Activated naive CD4-positive, alpha-beta T cell treated with Interleukin-2 at 50 U/mL for 16 hours (primary cell): ENCODE data around the gene TFAP2E.

Source experiments
- DNase-seq: peaks from one replicate; pipeline ENCODE4 v3.0.0-alpha.2; 2020

TFAP2E gene

DNA sequence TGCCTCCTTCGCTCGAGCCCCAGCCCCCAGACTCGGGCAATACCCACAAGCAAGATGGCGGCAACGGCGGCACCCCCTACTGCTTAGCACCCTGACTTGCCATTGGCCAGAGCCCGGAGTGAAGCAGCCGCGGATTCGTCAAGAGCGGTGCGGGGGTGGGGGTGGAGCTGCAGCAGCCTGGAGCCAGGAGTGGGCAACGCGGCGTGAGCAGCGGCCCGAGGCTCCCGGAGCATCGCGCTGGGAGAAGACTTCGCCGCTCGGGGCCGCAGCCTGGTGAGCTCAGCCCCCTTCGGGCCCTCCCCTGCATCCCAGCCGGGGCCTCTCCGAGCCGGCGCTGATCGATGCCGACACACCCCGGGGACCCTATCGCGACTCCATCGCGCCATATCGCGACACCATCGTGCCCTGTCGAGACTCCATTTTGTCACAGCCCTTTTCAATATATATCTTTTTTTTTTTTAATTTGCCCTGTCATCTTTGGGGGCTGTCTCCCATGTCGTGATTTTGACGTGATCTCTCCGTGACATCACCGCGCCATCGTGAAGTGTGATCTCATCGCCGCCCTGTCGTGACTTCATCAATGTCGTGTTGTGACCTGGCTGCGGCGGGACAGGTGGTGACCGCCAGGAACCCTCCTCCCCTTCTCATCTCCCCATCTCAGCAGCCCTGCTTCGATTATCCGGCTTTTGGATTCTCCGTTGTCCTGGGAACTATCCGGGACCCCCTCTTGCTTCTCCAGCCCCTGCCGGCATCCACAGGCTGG lies 15.3 kb upstream of the TFAP2E start, which contains the start of gene NCDN:
Gene NCDN, plus strand, starts transcription at position 189 of the 763 bp plus-strand sequence. Its CDS starts 392 bp downstream, at position 581.
- DNase-seq, result peak; percentile 97

DNA sequence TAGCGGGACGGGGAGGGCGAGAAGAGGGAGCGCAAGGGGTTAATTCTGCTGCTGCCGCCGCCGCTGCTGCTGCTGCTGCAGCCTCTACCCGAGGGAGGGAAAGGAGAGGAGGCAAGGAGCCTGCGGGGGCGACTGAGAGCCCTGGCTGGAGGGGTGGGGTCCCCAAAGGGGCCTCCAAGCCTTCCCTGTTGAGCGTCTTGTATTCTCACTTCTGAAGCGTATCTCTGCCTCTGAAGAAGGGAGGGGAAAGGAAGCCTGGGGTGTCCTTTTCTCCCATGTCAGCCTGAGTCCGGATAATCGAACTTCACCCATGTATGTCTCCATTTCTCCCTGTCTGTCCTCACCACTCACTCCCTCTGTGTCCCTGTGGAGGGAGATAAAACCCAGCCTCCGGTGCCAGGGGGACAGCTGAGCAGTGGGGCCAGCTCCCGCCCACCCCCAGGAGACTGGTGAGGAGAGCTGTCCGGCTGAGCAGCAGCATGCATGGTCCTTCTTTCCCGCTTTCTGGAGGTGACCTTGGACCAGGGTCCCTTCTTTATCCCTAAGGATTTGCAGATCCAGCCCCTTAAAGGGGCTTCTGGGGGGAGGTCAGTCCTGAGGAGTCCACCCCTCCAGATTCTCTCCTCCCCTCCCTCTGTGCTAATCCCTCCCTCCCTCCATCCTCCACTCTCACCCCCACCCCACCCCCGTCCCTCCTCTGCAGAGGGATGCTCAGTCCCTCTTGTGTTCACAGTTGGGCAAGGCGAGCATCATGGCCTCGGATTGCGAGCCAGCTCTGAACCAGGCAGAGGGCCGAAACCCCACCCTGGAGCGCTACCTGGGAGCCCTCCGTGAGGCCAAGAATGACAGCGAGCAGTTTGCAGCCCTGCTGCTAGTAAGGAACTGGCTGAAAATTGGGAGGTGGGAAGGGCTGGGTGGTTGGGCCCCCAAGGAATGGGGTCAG lies 14.5 kb upstream of the TFAP2E start:
- peak; percentile 35 for DNase-seq

DNA sequence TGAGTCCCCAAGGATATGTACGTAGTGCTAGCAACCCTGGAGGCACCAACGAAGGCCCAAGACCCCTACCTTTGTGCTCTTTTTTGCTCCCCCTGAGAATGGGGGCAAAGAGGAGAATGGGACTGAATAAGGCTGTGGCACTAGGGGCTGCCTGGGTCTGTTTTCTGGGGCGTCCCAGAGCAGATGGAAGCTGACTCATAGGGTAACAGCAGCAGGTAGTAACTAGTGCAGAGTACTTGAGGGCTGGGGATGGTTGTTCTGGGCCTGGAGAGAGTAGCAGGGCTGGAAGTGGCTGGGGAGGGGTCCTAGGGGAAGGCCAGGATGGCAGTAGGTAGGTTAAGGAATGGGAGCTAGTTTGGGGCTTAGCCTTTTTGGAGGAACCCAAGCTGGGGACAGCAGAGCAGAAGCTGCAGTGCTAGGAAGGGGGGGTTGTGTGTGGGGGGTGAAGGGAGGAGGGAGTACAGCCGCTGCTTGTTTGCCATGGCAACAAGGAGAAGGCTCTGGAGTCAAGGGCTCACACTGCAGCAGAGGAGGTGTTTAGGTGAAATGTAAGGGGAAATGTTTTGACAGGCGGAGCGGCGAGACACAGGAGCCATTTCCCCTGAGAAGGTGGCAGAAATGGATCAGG lies 13.7 kb upstream of the TFAP2E start:
- no peak for DNase-seq

DNA sequence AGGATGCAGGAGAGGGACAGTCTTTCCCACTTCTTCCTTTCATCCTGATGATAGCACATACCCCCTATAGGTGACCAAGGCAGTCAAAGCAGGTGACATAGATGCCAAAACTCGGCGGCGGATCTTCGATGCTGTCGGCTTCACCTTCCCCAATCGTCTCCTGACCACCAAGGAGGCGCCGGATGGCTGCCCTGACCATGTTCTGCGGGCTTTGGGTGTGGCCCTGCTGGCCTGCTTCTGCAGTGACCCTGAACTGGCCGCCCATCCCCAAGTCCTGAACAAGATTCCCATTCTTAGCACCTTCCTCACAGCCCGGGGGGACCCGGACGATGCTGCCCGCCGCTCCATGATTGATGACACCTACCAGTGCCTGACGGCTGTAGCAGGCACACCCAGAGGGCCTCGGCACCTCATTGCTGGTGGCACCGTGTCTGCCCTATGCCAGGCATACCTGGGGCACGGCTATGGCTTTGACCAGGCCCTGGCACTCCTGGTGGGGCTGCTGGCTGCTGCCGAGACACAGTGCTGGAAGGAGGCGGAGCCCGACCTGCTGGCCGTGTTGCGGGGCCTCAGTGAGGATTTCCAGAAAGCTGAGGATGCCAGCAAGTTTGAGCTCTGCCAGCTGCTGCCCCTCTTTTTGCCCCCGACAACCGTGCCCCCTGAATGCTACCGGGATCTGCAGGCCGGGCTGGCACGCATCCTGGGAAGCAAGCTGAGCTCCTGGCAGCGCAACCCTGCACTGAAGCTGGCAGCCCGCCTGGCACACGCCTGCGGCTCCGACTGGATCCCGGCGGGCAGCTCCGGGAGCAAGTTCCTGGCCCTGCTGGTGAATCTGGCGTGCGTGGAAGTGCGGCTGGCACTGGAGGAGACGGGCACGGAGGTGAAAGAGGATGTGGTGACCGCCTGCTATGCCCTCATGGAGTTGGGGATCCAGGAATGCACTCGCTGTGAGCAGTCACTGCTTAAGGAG lies 12.6 kb upstream of the TFAP2E start:
- DNase-seq, result no peak

DNA sequence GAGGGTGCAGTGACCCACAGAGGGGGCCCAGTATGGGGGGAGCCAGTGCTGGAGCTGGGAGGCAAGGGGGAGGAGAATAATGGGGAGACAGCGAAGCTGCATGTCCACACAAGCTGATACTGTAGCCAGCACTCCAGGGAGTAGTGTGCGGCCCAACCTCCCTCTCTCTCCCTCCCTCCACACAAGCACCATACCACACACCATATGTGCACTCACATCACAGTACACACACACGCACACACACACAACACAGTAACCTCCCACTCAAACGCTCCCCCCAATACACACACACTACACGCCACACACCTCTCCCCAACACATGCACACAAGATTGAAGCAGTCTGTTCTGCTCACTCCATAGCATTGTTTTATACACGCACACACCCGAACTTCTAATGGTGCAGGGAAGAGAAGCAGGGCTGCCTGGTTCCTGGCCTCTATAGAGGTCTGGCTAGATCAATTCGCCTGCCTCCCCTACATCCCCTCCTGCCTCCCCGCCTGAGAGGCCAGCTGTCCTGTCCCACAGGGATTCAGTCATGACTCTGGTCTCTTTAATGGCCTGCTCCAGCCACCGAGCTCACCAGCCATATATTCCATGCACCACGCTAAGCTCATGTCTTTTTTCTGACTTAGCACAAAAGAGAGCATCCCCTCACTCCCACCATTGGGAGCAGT lies 11.7 kb upstream of the TFAP2E start:
- no peak for DNase-seq

DNA sequence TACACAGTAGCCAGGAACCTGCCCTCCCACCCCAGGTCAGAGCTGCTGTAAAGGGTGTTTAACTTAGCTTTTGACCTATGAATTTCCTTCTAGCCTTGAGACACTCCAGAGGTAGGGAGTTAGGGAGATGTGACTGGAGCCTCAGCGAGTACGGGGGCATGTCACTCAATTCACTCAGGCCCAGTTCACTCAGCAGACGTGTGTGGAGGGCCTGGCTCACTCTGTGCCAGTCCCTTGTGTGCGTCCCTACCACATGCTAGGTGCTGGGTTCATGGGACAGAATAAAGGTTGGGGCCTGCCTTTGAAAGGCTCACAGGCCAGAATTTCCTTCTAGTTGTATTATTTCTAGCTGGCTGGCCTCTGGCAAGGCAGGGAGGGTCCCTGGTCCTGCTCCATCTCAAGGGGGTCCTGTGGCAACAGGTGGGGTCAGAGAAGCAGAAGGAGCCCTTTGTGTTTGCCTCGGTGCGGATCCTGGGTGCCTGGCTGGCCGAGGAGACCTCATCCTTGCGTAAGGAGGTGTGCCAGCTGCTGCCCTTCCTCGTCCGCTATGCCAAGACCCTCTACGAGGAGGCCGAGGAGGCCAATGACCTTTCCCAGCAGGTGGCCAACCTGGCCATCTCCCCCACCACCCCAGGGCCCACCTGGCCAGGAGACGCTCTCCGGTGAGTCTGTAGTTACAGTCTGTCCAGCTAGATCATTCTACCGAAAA lies 11.0 kb upstream of the TFAP2E start:
- DNase-seq, result no peak

DNA sequence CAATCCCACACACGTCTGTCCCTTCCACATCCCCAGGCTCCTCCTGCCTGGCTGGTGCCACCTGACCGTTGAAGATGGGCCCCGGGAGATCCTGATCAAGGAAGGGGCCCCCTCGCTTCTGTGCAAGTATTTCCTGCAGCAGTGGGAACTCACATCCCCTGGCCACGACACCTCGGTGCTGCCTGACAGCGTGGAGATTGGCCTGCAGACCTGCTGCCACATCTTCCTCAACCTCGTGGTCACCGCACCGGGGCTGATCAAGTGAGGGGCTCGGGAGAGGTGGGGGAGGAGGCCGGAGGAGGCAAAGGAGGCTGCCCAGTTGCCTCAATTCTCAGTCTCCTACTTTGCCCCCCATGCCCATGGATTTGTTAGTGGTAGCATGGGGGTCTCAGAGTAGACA lies 9.9 kb upstream of the TFAP2E start:
- DNase-seq, result no peak

DNA sequence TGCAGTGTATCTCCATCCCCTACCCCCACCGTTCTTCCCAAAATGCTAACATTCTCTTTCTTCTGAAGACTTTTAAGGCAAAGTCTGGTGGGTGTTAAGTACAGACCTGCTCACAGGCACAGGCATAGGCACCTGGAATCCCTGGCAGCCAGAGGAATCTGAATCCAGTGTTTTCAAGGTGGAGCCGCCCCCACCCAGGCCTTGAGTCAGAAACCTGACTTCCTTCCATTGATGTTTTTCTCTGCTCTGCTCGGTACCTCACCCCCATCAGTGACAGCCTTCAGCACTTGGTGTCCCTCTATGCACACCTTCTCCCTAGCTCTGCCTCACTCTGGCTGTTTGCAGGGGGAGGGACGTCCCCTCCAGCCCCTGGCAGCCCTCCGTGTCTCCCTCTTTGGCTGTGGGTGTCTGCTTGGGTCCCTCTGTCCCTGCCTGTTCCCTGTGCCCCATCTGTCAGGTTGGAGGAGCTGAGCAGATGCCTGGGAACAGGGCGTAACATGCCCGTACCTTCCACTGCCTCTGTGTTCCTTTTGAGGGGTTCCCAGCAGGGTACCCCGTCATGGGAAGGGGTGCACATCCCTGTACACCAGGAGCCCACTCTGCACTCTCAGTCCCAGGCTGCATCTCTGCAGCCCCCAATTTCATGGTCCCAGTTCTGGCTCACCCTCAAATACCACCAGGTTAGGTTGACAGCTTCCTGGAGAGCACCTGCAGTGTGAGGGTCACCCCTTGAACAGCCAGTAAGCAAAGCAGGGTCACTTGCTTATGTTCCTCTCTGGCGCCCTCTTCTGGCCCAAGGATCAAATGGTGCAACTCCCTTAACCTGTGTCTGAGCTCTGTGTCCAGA lies 8.9 kb upstream of the TFAP2E start:
- DNase-seq, result peak; percentile 81

DNA sequence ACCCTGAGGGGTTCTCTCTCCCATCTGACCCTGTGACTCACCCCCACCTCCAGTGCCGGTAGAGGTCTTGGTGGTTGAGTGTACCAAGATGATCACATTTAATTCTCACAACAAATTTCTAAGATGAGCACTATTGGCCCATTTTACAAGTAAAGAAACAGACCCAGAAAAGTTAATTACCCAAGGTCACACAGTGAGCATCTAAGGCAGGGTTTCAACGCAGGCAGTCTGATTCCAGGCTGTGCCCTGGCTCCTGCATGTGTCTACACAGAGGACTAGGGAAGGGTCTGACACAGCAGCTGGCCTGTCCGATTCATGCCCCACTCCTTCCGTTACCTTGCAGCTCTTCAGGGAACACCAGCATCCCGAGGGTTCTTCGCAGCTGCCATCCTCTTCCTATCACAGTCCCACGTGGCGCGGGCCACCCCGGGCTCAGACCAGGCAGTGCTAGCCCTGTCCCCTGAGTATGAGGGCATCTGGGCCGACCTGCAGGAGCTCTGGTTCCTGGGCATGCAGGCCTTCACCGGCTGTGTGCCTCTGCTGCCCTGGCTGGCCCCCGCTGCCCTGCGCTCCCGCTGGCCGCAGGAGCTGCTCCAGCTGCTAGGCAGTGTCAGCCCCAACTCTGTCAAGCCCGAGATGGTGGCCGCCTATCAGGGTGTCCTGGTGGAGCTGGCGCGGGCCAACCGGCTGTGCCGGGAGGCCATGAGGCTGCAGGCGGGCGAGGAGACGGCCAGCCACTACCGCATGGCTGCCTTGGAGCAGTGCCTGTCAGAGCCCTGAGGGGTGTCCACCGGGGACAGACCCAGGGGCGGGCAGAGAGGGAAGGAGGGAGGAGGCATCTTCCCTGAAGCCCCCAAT lies 8.0 kb upstream of the TFAP2E start:
- no peak for DNase-seq

DNA sequence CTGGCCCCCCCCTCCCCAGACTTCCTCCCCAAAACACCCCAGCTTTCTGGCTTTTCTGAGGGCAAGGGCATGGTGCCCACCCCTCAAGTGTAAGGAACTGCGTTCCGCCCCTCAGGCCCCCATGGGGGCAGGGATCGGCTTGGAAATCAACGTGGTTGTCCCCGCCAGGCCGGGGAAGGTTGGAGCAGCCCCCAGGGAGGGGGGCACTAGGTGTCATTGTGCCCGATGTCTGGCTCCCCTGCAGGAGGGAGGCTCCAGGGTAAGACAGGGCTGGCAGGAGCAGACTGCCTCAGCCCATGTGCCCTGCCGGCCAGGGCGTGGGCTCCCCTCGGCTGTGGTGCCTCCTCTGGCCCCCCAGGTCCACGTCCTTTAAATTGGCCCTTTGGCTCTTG lies 7.4 kb upstream of the TFAP2E start:
- DNase-seq, result no peak

DNA sequence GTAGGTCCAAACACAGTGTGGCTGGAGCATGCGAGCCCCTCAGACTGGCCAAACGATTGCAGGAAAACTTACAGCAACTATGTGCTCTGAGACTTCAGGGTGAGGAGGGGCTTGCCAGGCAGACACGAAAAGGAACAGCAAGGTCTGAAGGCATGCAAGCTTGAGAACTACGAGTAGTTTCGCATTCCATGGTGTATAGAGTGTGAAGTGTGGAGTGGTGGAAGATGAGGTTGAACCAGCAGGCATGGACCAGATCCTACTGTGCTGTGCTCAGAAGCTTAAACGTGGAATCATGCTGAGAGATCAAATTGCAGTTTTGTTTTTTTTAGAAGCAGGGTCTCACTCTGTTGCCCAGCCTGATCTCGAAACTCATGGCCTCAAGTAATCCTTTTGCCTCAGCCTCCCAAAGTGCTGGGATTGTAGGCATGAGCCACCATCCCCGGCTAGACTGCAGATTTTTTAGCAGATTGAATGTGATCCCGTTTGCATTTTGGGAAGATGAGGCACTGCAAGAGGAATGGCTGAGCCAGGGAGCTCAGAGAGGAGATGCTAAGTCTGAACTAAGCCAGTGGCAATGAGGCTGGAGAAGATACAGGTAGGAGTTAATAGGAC lies 5.1 kb upstream of the TFAP2E start:
- no peak for DNase-seq

DNA sequence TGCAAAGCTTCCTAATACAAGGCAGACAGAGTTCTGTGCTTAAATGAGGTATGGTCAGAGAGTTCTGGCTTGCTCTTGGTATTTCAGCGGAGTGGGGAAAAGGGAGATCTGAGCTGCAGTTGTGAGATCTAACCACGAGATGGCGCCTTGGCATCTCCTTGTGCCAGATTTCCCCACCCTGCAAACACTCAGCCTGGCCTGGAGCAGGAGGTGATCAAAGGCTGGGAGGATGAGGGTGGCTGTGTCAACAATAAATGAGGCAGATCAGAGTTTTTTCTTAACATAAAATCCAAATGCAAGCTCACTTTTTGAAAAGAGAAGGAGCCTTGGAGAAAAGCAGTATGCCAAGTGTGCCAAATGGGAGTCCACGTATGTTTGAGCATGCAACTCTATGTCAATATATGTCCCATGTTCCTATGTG lies 4.1 kb upstream of the TFAP2E start:
- peak; percentile 65 for DNase-seq

DNA sequence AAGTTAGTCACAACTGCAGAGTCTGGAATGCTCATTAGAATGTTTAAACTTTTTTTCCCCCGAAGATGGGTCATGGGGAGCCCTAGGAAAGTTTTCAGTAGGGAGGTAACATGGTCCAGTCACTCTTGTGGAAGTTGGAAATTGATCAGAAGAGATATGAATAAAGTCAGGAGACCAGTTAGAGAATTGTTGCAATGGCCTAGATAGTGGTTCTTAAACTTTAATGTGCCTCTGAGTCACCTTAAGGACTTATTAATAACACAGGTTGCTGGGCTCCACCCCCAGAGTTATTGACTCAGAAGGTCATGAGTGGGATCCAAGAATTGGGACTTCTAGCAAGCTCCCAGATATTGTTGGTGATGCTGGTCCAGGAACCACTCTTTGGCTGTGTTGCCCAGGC lies 3.2 kb upstream of the TFAP2E start:
- no peak for DNase-seq

DNA sequence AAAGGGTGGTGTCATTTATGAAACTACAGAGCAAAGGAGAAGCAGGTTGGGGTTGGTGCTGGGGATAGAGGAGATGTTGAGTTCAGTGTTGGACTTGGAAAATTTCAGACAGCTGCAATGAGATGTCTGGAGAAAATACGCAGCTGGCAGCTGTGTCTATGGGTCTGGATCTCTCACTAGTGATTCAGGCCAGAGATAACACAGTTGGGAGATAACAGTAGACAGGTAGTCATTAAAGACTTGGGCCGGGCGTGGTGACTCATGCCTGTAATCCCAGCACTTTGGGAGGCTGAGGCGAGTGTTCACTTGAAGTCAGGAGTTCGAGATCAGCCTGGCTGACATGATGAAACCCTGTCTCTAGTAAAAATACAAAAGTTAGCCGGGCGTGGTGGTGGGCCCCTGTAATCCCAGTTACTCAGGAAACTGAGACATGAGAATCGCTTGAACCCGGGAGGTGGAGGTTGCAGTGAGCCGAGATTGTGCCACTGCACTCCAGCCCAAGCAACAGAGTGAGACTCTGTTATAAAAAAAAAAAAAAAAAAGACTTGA lies 2.5 kb upstream of the TFAP2E start:
- DNase-seq, result no peak

DNA sequence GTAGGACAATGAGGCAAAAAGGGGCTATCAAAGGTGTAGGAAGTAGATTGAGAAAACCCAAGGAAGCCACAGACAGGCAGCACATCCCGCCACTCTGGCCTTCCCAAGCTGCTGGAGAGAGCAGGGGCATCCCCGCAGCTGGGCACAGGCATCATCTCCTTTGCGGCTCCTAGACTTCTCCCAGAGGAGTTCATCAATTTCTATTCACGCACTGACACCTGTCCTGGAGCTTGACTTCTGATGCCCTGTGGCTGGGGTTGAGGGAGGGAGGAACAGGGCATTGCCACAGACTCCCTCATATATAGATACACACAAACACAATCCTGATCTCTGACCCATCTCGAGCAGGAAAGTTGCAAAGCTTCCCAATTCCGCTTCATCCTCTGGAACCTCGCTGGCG lies 1.9 kb upstream of the TFAP2E start:
- no peak for DNase-seq

DNA sequence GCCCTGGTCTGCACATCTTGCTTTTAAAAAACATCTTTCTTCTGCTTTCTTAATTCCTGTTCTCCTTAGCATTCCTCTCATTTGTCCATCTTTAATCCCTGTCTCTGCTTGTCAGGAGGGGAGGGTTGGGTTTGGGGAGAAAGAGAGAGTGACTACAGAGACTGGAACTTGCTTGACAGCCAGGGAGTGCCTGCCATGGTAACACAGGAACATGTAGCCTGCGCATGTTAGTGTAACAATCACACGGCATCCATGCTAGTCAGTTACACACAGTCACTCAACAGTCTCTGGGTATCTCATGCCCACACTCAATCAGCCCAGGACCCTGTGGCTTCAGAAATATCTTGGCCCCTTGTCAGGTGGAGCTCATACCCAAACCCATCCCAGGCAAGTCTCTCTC lies 818 bp upstream of the TFAP2E start:
- DNase-seq, result no peak

DNA sequence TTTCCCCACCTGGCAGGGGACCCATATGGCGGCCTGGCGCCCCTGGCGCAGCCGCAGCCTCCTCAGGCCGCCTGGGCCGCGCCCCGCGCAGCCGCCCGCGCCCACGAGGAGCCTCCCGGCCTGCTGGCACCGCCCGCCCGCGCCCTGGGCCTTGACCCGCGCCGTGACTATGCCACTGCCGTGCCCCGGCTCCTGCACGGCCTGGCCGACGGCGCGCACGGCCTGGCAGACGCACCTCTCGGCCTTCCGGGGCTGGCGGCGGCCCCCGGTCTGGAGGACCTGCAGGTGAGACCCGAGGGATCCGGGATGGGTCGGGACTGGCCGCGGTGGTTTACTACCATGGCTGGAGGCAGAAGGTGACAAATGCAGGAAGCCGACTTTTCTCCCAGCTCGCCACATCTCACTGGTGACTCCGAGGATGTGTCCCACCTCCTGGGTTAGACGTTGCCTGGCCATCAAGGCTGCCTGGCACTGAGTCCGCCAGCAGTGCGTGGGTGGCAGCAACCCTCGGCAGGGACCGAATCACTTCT lies 1.1 kb downstream of the TFAP2E start:
- DNase-seq, result no peak
